Neutrophil (primary cell): ENCODE data around the gene KLHL17.

ENCODE experiments used
- H3K27ac ChIP-seq: fragments of 200-600 bp; sonication (generic); 2 replicates; pipeline ENCODE4 v1.5.1; 2016; ENCODE audit warnings: mild to moderate bottlenecking, moderate library complexity
- H3K27me3 ChIP-seq: fragments of 200-600 bp; sonication (generic); 2 replicates; pipeline ENCODE4 v1.6.0; 2016; ENCODE audit warnings: mild to moderate bottlenecking
- H3K36me3 ChIP-seq: fragments of 200-600 bp; sonication (generic); 2 replicates; pipeline ENCODE4 v1.5.1; 2017
- H3K4me1 ChIP-seq, 2 experiments: fragments of 200-600 bp in 1 of 2; sonication (generic) in 1 of 2; 1 replicate in 1 of 2; 2 replicates in 1 of 2; pipeline versions ENCODE4 v1.5.1 to v1.6.1; 2013 to 2016; ENCODE audit warnings: low read depth in 1 of 2, low read length in 1 of 2, mild to moderate bottlenecking in 1 of 2, moderate library complexity in 1 of 2; ENCODE audit not compliant: control insufficient read depth in 1 of 2, insufficient read depth in 1 of 2
- H3K4me3 ChIP-seq, 2 experiments: fragments of 200-600 bp in 1 of 2; sonication (generic) in 1 of 2; 1 replicate in 1 of 2; 2 replicates in 1 of 2; pipeline ENCODE4 v1.5.1; 2013 to 2016; ENCODE audit warnings: low read depth in 1 of 2, low read length in 1 of 2, mild to moderate bottlenecking in 1 of 2, moderate library complexity in 1 of 2
- H3K9me3 ChIP-seq: fragments of 200-600 bp; sonication (generic); 2 replicates; pipeline ENCODE4 v1.5.1; 2016
- TF ChIP-seq, protein P1 (sequence below): fragments of 200-600 bp; sonication (generic); IDR thresholded peaks from 2 replicates; pipeline ENCODE4 v1.5.1; 2016; ENCODE audit warnings: antibody characterized with exemption

The KLHL17 gene

DNA sequence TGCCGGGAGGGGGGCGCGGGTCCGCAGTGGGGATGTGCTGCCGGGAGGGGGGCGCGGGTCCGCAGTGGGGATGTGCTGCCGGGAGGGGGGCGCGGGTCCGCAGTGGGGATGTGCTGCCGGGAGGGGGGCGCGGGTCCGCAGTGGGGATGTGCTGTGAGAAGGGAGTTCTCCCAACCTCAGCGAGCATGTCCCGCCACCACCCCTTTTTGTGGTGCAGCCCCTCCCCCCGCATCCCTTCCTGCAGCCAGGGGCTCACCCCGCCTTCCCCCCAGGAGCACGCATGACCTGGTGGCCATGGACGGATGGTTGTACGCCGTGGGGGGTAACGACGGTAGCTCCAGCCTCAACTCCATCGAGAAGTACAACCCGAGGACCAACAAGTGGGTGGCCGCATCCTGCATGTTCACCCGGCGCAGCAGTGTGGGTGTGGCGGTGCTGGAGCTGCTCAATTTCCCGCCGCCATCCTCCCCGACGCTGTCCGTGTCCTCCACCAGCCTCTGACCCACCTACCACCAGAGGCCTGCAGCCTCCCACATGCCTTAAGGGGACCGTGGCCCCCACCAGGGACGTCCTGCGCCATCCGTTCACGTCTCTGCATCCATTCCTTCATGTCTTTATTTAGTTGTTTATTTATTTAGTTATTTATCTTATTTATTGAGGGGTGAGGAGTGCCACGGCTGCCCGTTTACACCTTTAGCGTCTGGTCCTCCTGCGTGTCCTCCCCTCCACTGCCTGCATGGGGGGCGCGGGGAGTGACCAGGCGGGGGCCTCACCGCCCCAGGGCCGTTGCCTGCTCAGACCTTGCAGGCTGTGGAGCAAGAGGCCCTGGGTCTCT is 4.5 kb downstream of the KLHL17 start:
- no peaks in the 10 kb centered on the region for H3K36me3 ChIP-seq
- TF ChIP-seq, protein P1, sequence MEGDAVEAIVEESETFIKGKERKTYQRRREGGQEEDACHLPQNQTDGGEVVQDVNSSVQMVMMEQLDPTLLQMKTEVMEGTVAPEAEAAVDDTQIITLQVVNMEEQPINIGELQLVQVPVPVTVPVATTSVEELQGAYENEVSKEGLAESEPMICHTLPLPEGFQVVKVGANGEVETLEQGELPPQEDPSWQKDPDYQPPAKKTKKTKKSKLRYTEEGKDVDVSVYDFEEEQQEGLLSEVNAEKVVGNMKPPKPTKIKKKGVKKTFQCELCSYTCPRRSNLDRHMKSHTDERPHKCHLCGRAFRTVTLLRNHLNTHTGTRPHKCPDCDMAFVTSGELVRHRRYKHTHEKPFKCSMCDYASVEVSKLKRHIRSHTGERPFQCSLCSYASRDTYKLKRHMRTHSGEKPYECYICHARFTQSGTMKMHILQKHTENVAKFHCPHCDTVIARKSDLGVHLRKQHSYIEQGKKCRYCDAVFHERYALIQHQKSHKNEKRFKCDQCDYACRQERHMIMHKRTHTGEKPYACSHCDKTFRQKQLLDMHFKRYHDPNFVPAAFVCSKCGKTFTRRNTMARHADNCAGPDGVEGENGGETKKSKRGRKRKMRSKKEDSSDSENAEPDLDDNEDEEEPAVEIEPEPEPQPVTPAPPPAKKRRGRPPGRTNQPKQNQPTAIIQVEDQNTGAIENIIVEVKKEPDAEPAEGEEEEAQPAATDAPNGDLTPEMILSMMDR, result no peak
- peaks cover 82% of the 10 kb centered on the region for H3K27me3 ChIP-seq
- no peaks in the 10 kb centered on the region for H3K9me3 ChIP-seq
- H3K4me1 ChIP-seq, result peaks cover 22% of the 10 kb centered on the region in 2 experiments
- no peak overlapping the region for H3K4me3 ChIP-seq
- no peak overlapping the region for H3K27ac ChIP-seq

DNA sequence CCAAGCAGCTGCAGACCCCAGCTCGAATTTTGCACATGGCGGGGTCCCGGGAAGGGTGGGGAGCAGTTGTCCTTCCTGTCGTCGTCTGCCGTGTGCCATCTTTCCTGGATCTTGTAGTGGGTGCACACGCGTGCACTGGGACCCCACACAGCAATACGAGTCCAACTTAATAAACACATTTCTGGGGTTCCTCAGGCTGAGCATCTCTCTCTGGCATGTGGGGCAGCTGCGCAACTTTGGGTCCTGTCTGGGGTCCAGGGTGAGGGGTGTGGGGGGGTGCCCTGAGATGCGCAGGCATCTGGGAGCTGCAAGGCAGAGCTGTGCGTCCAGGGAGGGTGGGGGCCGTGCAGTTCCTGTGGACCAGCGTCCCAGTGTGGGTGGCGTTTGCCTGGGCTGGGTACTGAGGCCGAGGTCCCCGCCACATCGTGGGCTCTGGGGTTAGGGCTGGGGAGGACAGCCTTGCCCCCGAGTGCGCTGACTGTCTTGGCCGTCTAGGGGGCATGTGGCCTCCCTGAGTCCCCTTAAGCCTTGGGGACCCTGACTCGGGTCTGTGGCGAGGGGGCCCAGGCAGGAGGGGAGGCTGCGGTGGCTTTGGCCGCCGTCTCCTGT is 5.2 kb downstream of the KLHL17 start:
- Histone ChIP-seq H3K9me3 (no peaks in the 10 kb centered on the region), H3K36me3 (no peaks in the 10 kb centered on the region), H3K27ac (no peak overlapping the region), H3K27me3 (peaks cover 83% of the 10 kb centered on the region), H3K4me1 (peaks cover 18 to 20% of the 10 kb centered on the region in 2 experiments), H3K4me3 (peak overlapping the region in 1 of 2 experiments; percentile 67)
- TF ChIP-seq, protein P1, result no peak

DNA sequence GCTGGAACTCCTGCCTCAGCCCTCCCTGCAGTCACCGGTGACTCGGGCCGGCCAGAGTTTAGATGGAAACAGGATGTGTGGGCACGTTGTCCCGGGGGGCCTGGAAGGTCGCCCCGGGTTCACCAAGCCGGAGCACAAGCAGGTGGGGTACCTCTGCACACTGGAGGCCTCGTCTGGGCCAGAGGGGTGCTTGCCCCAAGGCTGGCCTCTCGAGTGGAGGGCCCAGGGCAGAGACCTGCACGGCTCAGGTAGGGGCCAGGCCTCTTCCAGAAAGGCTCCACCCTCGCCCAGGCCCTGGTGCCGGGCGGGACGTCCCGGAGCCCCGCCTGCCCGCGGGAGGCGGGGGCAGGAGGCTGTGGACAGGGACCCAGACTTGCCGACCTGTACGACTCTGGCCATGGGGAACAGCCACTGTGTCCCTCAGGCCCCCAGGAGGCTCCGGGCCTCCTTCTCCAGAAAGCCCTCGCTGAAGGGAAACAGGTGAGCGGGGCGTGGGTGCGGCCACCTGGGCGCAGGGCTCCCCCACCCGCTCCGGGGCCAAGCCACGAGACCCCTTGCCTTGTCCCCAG is 5.8 kb downstream of the KLHL17 start, which contains the start of gene PLEKHN1:
PLEKHN1 (plus strand) TSS at position 348 of the 569 bp plus-strand sequence; CDS start at position 398, 50 bp downstream.
- peaks cover 84% of the 10 kb centered on the region for H3K27me3 ChIP-seq
- H3K36me3 ChIP-seq, result no peaks in the 10 kb centered on the region
- TF ChIP-seq, protein P1, result no peak
- peak within 1 kb of the TSS; percentile 9 for H3K27ac ChIP-seq
- peak within 1 kb of the TSS; percentile 62 to 67 for H3K4me3 ChIP-seq
- H3K9me3 ChIP-seq, result no peaks in the 10 kb centered on the region
- peaks cover 15 to 17% of the 10 kb centered on the region in 2 experiments for H3K4me1 ChIP-seq

DNA sequence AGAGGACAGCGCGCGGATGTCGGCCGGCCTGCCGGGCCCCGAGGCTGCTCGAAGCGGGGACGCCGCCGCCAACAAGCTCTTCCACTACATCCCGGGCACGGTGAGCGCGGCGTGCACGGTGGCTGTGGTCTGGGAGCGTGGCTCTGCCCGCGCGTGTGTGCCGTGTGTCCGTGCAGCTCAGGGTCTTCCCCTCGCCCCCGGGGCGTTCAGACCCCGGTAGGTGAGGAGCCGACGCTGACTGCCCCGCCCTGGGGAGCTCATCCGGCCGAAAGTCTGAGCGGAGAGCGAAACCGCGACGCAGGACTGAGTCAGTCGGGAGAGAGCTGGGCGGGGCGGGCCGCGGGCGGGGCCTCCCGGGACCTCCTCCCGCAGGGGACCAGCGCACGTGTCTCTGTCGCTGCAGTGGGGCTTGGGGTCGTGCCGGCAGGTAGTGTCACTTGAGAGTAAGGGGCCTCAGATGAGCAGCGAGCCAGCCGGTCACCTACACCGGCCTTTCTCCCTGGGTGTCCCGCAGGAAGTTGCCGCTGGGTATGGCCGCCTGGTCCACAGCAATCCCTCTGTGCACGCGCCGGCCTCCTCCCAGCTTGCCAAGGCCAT is 6.4 kb downstream of the KLHL17 start:
- Histone ChIP-seq H3K9me3 (no peaks in the 10 kb centered on the region), H3K4me3 (peak overlapping the region; percentile 62 to 67), H3K27ac (peak overlapping the region; percentile 9), H3K36me3 (no peaks in the 10 kb centered on the region), H3K27me3 (peaks cover 84% of the 10 kb centered on the region), H3K4me1 (peaks cover 13% of the 10 kb centered on the region in 2 experiments)
- TF ChIP-seq, protein P1, result no peak

DNA sequence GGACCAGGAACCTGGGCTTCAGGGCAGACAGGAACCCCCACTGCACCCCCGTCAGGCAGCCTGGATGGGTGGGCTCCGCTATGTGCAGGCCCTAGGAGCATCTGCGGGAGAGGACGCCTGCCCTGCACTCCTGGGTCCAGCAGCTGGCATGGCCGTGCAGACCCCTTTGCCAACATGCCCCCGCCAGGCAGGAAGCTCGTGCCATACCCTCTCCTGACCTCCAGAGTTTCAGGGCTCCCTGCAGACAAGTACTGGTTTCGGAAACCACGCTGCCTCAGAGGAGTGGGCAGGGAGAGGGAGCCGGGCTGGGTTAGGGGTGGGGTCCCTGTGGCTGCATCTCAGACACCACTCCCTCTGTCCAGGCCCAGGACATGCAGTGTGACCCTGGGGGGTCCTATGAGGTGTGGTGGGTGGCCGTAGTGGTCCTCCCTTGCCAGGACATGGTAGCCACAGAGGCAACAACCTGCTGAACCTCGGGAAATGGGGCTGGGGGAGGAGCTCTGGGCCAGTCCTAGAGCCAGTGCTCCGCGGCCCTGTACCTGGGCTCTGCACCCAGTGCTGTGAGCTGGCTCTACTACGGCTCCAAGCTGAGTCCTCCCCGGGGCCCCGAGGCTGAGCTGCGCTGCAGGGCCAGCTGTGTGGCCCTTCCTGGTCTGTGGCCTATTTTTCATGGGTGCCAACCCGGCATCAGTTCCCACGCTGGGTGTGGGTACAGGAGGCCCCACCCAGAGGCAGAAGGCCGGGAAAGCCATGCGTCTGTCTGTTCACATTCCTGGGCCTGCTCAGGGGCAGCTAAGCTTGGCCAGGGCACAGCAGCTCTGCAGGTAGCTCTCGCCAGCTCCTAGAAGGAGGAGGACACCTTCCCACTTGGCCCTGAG is 7.3 kb downstream of the KLHL17 start:
- H3K36me3 ChIP-seq, result no peaks in the 10 kb centered on the region
- no peaks in the 10 kb centered on the region for H3K9me3 ChIP-seq
- peak overlapping the region in 1 of 2 experiments; percentile 67 for H3K4me3 ChIP-seq
- H3K27ac ChIP-seq, result no peak overlapping the region
- TF ChIP-seq, protein P1, result no peak
- peaks cover 84% of the 10 kb centered on the region for H3K27me3 ChIP-seq
- peaks cover 13% of the 10 kb centered on the region in 2 experiments for H3K4me1 ChIP-seq
